ENCODE results near the gene WDR86.

Gene WDR86

DNA sequence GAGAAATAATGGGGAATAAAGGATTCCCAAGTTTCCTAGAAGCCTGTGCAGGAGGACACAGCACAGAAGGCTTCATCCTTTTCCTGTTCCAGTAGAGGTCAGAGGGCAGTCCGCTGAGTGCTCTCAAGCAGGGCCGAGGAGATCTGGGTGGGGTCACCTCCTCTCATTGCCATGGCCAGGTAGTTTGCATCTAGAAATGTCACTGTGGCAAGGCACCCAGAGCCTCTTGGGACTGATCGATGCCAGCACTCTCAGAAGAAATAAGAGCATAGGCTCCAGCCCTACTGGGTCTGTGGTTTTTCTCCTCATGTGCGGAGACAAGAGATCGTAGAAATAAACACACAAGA lies 60.4 kb downstream of the WDR86 start:
- no peak for DNase-seq (ENCODE audit: low read depth)

DNA sequence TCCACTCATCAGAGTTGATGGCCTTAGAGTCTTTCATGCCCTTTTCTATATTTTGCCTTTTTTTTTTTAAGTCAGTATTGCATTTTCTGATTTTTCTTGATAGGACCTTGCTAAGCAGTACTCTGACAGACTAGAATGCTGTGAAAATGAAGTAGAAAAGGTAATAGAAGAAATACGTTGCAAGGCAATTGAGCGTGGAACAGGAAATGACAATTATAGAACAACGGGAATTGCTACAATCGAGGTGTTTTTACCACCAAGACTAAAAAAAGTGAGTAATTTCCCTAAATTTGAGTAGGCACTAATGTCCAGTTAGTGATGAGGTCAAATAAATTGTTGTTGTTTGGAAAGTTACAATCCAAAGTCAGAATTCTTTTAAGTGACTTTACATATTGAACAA lies 60.9 kb downstream of the WDR86 start:
- no peak for DNase-seq (ENCODE audit: low read depth)

DNA sequence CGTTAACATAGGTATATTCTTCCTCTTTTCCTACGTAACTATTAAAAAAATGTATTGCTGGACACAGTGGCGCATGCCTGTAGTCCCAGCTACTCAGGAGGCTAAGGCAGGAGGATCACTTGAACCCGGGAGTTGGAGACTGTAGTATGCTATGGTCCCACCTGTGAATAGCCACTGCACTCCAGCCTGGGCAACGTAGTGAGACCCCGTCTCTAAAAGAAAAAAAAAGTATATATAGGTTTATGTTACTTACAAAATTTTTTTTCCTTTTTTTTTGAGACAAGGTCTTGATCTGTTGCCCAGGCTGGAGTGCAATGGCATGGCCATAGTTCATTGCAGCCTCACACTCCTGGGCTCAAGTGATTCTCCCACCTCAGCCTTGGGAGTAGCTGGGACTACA lies 62.6 kb downstream of the WDR86 start:
- no peak for DNase-seq (ENCODE audit: low read depth)

DNA sequence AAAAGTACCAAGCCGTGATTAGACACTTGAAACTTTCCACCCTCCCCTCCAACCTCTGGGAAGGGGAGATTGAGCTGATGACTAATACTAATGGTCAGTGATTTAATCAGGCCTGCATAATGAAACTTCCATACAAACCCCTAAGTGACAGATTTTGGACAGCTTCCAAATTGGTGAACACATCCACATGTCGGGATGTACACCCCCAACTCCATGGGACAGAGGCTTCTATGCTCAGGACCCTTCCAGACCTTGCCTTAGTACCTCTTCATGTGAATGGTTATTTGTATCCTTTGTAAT lies 63.4 kb downstream of the WDR86 start:
- DNase-seq (ENCODE audit: low read depth): no peak

DNA sequence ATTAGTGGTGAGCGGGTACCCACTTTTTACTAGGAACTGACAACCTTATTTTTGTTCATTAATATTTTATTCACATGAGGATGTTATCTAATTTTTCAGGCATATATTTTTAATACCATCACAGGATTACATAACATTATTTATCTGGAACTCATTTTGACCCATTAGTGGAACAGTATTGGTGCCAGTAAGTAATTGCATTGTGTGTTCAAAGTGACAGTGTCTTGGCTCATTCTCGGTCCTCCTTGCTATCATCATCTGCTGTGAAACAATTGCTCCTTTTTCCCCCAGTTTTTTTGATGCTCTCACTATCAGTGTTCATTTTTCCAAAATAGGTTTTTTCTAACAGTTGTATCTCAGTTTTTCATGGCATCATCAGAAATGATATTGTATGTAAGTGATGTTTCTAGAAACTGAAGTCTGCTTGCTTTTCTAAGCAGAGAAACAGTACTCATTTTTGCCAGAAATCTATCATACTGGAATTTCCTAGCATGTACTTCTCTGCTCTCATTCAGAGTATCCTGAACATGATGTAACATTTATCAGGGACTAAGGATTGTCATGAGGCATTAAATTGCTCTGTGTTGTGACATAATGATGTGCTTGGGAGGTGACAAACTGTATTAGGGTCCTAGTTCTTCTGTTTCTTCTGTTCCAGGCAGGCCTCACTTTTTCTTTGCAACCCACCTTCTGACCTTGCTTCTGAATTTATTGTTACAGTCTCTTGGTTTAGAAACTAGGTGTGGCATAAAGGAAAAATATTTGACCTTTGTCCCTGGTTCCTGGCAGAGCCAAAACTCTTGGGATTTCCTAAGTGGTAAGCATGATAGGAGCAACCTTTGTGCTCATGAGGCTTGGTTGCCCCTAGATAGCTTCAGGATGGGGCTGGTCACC lies 64.0 kb downstream of the WDR86 start:
- no peak for DNase-seq (ENCODE audit: low read depth)

DNA sequence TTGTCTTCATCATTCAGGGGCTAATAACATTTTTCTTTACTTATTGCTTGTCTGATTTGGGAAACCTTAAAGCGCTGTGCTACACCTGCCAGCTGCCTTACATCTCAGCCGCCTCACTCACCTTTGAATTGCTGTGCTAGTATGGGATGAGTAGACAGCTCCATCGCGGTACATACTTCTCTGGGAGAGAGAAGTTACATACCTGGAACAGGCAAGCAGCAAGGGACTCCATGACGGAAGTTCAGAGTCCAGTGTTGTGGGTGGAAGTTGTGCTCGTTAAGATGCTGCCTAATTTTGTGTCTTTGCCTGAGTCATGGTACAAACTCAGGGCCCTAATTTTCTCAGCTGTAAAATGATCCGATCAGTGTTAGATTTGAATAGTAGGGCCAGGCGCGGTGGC lies 66.3 kb downstream of the WDR86 start:
- no peak for DNase-seq (ENCODE audit: low read depth)

DNA sequence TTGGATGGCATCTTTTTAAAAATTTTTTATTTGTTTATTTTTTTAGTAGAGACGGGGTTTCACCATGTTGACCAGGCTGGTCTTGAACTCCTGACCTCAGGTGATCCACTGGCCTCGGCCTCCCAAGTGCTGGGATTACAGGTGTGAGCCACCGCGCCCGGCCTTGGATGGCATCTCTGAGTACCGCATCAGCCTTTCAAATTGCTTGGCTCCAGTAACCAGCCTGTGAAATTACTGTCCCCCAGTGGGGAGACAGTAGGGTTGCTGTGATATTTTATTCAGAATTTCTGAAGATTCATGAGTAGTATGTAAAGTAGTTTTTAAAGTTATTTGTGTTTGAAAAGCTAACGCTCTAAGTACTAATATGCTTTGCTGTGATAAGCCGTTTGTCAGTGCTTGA lies 67.0 kb downstream of the WDR86 start:
- DNase-seq (ENCODE audit: low read depth): no peak

DNA sequence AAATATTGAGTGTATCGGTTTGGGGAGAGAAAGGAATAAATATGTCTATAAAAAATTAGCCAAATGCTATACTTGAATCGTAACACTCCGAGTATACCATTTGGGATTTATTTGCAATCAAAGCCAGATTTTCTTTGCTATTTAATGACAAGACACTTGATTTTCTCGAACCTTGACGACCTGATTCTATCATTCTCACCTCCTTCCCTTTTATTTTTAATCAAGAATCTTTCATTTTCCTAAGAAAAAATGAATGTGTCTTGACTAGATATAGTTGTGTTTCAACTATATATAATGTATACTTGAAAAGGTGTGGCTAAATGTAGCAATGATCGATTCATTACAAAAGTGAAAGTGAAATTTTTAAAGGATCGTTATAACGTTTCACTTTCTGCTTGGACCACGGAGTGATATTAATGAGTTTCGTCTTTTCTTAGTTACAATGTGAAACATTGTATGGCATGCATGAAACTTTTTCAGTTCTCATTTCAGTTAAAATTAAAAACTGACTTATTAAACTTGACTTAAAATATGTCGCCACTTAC lies 67.7 kb downstream of the WDR86 start:
- DNase-seq (ENCODE audit: low read depth): no peak

DNA sequence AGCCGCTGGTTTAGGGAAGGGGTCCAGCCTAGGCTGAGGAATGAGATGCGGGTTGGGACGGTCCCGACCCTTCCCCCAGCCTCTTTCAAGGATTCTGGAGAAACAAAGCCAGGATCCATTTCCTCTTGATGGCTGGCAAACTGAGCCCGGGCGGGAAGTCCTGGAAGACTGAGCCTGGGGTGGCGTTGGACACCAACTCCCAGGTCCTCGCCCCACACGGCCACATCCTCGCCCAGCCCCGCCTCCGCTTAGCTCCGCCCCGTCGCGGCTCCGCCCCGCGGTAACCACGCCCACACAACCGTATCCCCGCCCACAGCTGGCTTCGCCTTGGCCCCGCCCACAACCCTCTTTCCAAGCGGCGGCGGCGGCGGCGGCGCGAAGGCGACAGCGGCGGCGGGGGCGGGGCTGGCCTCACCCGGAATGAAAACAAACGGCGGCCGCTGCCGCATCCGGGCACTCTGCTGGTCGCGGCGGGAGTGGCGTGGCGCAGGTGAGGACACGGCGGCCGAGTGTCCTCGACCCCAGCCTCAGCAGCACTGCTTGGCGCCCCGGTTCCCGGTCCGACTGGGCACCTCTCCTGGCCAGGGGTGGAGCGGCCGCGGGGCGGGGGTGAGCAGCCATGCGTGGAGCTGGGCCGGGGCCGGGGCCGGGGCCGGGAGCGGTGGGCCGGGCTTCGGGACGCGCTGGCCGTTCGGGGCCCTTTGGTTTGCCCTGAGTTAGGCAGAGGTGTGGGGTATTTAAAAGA lies 68.3 kb downstream of the WDR86 start, which contains the start of gene NUB1:
NUB1 (plus strand) TSS at position 456 of the 745 bp plus-strand sequence. CDS start 3,538 bp downstream, outside the sequence.
- no peak for DNase-seq (ENCODE audit: low read depth)

DNA sequence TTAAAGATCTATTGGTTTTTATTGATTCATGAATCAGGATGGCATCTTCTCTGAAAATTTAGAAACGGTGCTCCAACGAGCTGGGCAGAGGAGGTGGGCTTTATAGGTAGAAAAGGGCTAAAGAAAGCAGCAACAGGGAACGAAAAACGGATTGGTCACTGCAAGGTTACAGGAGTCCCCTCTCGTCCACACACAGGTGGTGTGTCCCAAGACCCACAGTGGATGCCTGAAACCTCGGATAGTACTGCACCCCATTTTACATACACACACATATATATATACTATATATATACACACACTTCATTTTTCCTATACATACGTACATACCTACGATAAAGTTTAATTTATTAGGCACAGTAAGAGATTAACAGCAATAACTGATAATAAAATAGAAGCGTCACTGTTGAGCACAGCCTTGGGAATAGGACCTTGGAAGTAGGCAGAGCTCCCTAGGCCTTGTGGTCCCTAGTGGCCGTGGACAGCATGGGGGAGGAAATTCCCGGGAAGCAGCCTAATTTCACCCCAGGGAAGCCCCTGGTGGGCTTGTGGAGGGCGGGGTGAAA lies 69.0 kb downstream of the WDR86 start:
- no peak for DNase-seq (ENCODE audit: low read depth)

DNA sequence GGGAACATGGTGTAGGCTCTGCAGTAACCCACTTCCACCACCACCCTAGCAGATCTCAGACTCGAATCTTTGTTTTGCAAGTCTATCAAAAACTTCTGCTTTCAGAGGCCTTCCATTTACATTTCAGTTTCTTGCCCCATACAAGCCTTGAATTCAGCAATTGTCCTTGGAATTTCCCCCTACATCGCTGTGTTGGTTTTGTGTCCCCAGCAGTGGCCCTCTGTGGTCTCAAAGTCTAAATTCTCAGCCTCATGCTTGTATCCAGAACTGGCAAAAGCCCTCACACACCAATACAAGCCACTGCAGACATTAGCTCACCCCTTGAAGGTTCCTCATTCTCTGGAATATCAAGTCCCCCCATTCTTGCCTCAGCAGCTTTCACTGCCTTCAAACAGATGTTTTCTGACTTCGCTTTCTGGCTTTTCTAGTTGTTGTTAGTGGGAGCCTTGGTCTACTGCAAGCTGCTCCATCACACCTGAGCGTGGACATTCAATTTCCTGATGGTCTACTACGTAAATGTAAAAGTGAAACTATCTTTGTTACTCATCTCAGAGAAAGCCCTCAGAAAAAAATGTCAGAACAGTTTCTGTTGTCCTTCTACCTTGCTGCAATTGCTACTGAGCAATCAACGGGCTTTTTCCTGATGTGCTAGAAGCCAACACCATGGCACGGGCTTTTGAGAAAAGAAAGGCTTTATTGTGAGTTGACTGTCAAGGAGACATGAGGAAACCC lies 70.0 kb downstream of the WDR86 start:
- DNase-seq (ENCODE audit: low read depth): no peak

DNA sequence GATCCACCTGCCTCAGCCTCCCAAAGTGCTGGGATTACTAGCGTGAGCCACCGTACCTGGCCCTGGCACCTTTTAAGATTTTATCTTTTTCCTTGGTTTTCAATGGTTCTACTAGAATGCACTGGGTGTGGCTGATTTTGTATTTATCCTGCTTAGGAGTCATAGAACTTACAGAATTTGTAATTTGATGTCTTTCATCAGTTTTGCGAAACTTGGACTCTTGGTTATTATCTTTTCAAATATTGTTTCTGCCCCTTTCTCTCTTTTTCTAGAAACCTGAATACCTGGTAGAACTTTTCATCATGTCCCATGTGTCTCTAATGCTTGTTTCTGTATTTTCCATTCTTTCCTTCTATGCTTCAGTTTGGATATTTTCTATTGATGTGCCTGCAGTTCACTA lies 71.0 kb downstream of the WDR86 start:
- no peak for DNase-seq (ENCODE audit: low read depth)

DNA sequence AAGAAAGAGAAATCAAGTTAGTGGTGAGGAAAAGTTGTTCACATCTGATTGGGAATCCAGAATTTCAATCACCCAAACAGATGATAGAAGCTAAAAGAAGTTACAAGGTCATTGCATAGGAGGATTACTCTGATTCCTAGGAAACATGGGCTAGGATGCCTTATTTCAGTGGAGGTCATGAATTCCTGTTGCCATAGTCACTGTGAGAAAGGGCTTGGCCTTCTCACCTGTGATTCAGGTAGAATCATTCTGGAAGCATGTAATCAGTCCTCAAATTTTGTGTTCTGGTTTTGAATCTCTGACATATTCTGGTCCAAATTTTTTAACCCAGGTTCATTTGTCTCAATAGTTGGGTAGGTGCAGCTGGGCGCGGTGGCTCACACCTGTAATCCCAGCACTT lies 72.5 kb downstream of the WDR86 start:
- no peak for DNase-seq (ENCODE audit: low read depth)

DNA sequence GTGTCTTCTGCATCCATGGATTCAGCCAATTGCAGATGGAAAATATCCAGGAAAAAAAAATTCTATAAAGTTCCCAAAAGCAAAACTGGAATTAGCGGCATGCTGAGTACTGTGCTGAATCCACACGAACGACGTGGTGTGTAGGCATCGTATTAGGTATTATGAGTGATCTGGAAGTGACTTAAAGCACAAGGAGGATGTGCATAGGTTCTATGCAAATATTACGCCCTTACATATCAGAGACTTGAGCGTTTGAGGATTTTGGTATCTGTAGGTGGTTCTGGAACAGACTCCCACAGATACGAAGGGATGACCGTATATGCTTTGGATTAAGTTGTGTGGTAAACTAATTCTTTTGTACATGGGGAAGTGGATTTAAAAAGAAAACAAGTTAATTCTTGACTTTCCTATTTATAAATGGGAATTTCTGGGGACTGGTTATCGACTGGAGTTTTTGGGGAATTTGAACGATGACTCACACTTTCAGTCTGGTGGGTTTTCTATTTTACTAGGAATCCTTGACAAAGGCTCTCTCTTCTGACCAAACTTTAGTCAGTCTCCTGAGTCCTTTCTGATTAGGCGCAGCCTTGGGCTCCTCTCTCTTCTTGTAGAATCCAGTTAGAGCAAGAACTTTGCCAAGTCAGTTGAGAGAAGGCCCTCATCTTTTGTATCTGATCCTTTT lies 73.7 kb downstream of the WDR86 start:
- no peak for DNase-seq (ENCODE audit: low read depth)

DNA sequence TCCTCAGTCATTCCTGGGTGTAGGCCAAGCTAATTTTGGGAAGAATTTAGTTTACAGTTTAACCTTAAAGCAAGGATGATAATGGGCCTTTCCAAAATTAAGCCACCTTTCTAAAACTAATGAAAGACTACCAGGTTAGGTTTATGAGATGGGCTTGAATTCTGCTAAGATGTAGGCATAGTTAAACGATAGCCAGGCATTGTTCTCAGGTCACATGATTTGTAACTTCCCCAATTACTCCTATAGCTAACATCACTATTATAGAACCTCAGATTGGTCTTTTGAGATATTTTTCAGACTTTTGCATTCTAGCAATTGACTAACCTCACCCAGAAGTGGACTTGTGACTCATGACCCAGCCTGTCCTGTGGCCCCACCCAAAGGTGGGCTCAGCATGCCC lies 75.2 kb downstream of the WDR86 start:
- DNase-seq (ENCODE audit: low read depth): no peak

Measured in HS-5 (cell line).